Endothelial cell of umbilical vein (primary cell): ENCODE results near the gene C3orf33. TPM values are rescaled to one million over a fixed set of nuclear protein-coding genes. Genes with fewer than 3 reads are reported as not detected.

Experiments
- BruUV-seq: library from RNA; stranded (reverse); fragments of 400-500 nt; replicated peaks from 2 replicates; lab custom pipeline; 2021; lab: Mats Ljungman, UMichigan
- CTCF ChIA-PET: fragments of 300-600, 350-600 bp; sonication (Branson Sonifier 250); formaldehyde crosslinking; loops from one replicate; lab custom pipeline; 2021; ENCODE audit warnings: antibody characterized with exemption, inconsistent platforms; lab: Charles Lee
- POLR2A ChIA-PET: fragments of 300-600, 350-600 bp; sonication (Branson Sonifier 250); formaldehyde crosslinking; loops from one replicate; lab custom pipeline; 2021; ENCODE audit warnings: antibody characterized with exemption, inconsistent platforms; lab: Charles Lee
- DNase-seq: peaks from one replicate; pipeline ENCODE4 v3.0.0-alpha.2; 2011; ENCODE audit warnings: low read depth, low spot score
- FAIRE-seq: peaks from 2 replicates; lab custom pipeline; 2011; peaks lifted over from hg19 to GRCh38; lab: Jason Lieb, UNC
- H2AFZ ChIP-seq: 2 replicates; pipeline ENCODE4 v1.6.0; 2012; ENCODE audit warnings: low read depth, low read length, control low read depth, inconsistent platforms
- H3K27ac ChIP-seq: 2 replicates; pipeline ENCODE4 v1.5.1; 2011; ENCODE audit warnings: low read depth, mild to moderate bottlenecking, control low read depth, low read length, moderate library complexity; ENCODE audit not compliant: insufficient read depth
- H3K27me3 ChIP-seq, 2 experiments: 2 replicates each; pipeline versions ENCODE4 v1.6.0 to v1.6.1; 2011; ENCODE audit warnings: low read length in 2 of 2, mixed read lengths in 1 of 2; ENCODE audit not compliant: control insufficient read depth in 2 of 2, insufficient read depth in 2 of 2
- H3K36me3 ChIP-seq, 2 experiments: 2 replicates in 1 of 2; 3 replicates in 1 of 2; pipeline ENCODE4 v1.5.1; 2011; ENCODE audit warnings: low read length in 2 of 2, mild to moderate bottlenecking in 1 of 2, moderate library complexity in 1 of 2; ENCODE audit not compliant: control insufficient read depth in 2 of 2, insufficient read depth in 2 of 2; ENCODE audit errors: extremely low read depth in 1 of 2
- H3K4me1 ChIP-seq: 3 replicates; pipeline ENCODE4 v1.5.1; 2011; ENCODE audit warnings: mild to moderate bottlenecking, low read length; ENCODE audit not compliant: control insufficient read depth, insufficient read depth; ENCODE audit errors: extremely low read depth
- H3K4me2 ChIP-seq: 2 replicates; pipeline ENCODE4 v1.6.1; 2011; ENCODE audit warnings: low read length, control low read depth, mixed read lengths; ENCODE audit not compliant: insufficient read depth
- H3K4me3 ChIP-seq, 3 experiments: fragments of 200-600 bp in 1 of 3; sonication (generic), shearing (Covaris generic) in 1 of 3; replicated peaks in 1 of 3; 2 replicates each; pipeline ENCODE4 v1.5.1; 2011 to 2016; ENCODE audit warnings: control low read depth in 3 of 3, low read length in 3 of 3, mild to moderate bottlenecking in 2 of 3, inconsistent platforms in 1 of 3, low read depth in 1 of 3, moderate library complexity in 1 of 3; ENCODE audit not compliant: insufficient read depth in 1 of 3
- H3K79me2 ChIP-seq: 2 replicates; pipeline ENCODE4 v1.6.0; 2012; ENCODE audit warnings: low read length, inconsistent platforms; ENCODE audit not compliant: control insufficient read depth, insufficient read depth
- H3K9ac ChIP-seq: replicated peaks from 2 replicates; pipeline ENCODE3; 2011; ENCODE audit warnings: low read length, control low read depth; ENCODE audit not compliant: insufficient read depth; ENCODE audit errors: extremely low read depth
- H3K9me1 ChIP-seq: replicated peaks from 3 replicates; pipeline ENCODE4 v1.6.0; 2011; ENCODE audit warnings: mild to moderate bottlenecking, low read length; ENCODE audit not compliant: control insufficient read depth, insufficient read depth; ENCODE audit errors: extremely low read depth
- H3K9me3 ChIP-seq: replicated peaks from 2 replicates; pipeline ENCODE4 v1.5.1; 2012; ENCODE audit warnings: low read length, inconsistent platforms; ENCODE audit not compliant: control insufficient read depth, insufficient read depth
- H4K20me1 ChIP-seq: replicated peaks from 2 replicates; pipeline ENCODE3; 2011; ENCODE audit warnings: mild to moderate bottlenecking, low read length; ENCODE audit not compliant: control insufficient read depth, insufficient read depth; ENCODE audit errors: extremely low read depth
- EZH2 ChIP-seq: IDR thresholded peaks from 2 replicates; pipeline ENCODE4 v1.6.1; 2012; ENCODE audit warnings: borderline replicate concordance, low read depth, mild to moderate bottlenecking, moderate library complexity, low read length, inconsistent platforms; ENCODE audit not compliant: severe bottlenecking
- FOS ChIP-seq: IDR thresholded peaks from 2 replicates; pipeline ENCODE4 v1.6.1; 2011; ENCODE audit warnings: mild to moderate bottlenecking, low read length, moderate library complexity, borderline replicate concordance; ENCODE audit not compliant: insufficient read depth
- GATA2 ChIP-seq: IDR thresholded peaks from 2 replicates; pipeline ENCODE4 v1.7.0; 2011; ENCODE audit warnings: low read depth, mild to moderate bottlenecking, moderate library complexity, mixed read lengths, low read length; ENCODE audit not compliant: insufficient read length, insufficient read depth
- JUN ChIP-seq: IDR thresholded peaks from 2 replicates; pipeline ENCODE4 v1.6.1; 2011; ENCODE audit warnings: borderline replicate concordance, low read depth; ENCODE audit not compliant: insufficient read length, insufficient read depth
- MYC ChIP-seq: IDR thresholded peaks from one replicate; pipeline ENCODE4 v1.6.1; 2011; ENCODE audit warnings: mild to moderate bottlenecking, low read depth, low read length
- POLR2A ChIP-seq: IDR thresholded peaks from 2 replicates; pipeline ENCODE4 v1.6.1; 2012; ENCODE audit warnings: low read depth, mild to moderate bottlenecking, control low read depth, low read length
- POLR2AphosphoS5 ChIP-seq: IDR thresholded peaks from 2 replicates; pipeline ENCODE4 v1.6.1; 2012; ENCODE audit warnings: low read depth, mild to moderate bottlenecking, control low read depth, low read length, moderate library complexity; ENCODE audit not compliant: insufficient read depth
- dilution Hi-C: fragments of 300-500 bp; cut with MboI; formaldehyde crosslinking; loops from one replicate; pipeline ENCODE4 v1.15.0; 2019; ENCODE audit warnings: low sequenced_read_pairs; ENCODE audit not compliant: extremely low pct_ligation_motif_present
- intact Hi-C: fragments of 100-400 bp; cut with micrococcal nuclease; formaldehyde crosslinking; loops from one replicate; pipeline ENCODE4 v1.10.0; 2022
- polyA plus RNA-seq, 4 experiments: library from polyadenylated mRNA; depleted of rRNA in 3 of 4; stranded (reverse) in 3 of 4; unstranded in 1 of 4; fragments of >200 nt; gene quantifications; 2 replicates each; pipeline versions ENCODE4 v1.2.1 to v1.2.3, GENCODE V29; 2011 to 2012; ENCODE audit warnings: missing spikeins in 1 of 4
- total RNA-seq: library from RNA; stranded (reverse); gene quantifications from 2 replicates; pipeline ENCODE4 v1.2.3, GENCODE V29; 2021
- TF ChIP-seq, protein P1 (sequence below), 2 donors: IDR thresholded peaks; 1 replicate in 1 of 2; 2 replicates in 1 of 2; pipeline ENCODE4 v1.5.1; 2011; ENCODE audit warnings: low read length in 2 of 2, mild to moderate bottlenecking in 2 of 2, moderate library complexity in 2 of 2, control low read depth in 1 of 2, inconsistent platforms in 1 of 2, low read depth in 1 of 2; ENCODE audit not compliant: insufficient read depth in 1 of 2; ENCODE audit errors: extremely low read depth in 1 of 2
- TF ChIP-seq, protein P2 (sequence below): IDR thresholded peaks from 2 replicates; pipeline ENCODE4 v1.6.1; 2011; ENCODE audit not compliant: insufficient read depth, insufficient read length

The C3orf33 gene
- total and polyA plus RNA-seq, 2 donors (not counting 3 experiments of a cell fraction or from before 2014, with no cell fraction given), result 1.7 to 2.3 TPM

GRCh38 chr3:155747946-155748290, 58.2 kb downstream of the C3orf33 start:
- TF ChIP-seq EZH2, result no peak
- H3K4me3 ChIP-seq, result no peak overlapping the region
- no TSS peak for BruUV-seq
- dilution Hi-C loops, result no loop called here
- H3K27me3 ChIP-seq, result peaks cover 15 to 27% of the 10 kb centered on the region in 2 experiments
- H3K4me2 ChIP-seq, result no peak overlapping the region
- FAIRE-seq, result no peak
- no peaks in the 10 kb centered on the region for H3K79me2 ChIP-seq
- CTCF ChIA-PET, result interaction anchor here (1.1 kb wide), 1 partner anchor 58 kb away, joined by 3 read pairs; the partner anchor contains the start of gene C3orf33
- H3K27ac ChIP-seq, result no peak overlapping the region
- H3K36me3 ChIP-seq, result no peaks in the 10 kb centered on the region
- POLR2A ChIA-PET, result no interaction called here
- intact Hi-C loops, result loop anchor here (2.0 to 5.0 kb wide), 2 partner anchors 59 to 104 kb away; partner anchors contain the start of genes C3orf33 and SLC33A1
- no peak overlapping the region for H3K9ac ChIP-seq
- H3K9me1 ChIP-seq, result no peaks in the 10 kb centered on the region
- no peak overlapping the region for H2AFZ ChIP-seq
- H3K4me1 ChIP-seq, result peaks cover 7% of the 10 kb centered on the region
- H4K20me1 ChIP-seq, result no peaks in the 10 kb centered on the region
- H3K9me3 ChIP-seq, result no peaks in the 10 kb centered on the region
- no peak for DNase-seq

- FAIRE-seq (no peak), DNase-seq (no peak)
- dilution Hi-C loops (no loop called here), intact Hi-C loops (loop anchor here (5.0 kb wide), 1 partner anchor 105 kb away; the partner anchor contains the start of gene SLC33A1)
- peaks cover 18 to 32% of the 10 kb centered on the region in 2 experiments for H3K27me3 ChIP-seq
- H3K9me1 ChIP-seq, result no peaks in the 10 kb centered on the region
- H3K36me3 ChIP-seq, result no peaks in the 10 kb centered on the region
- peaks cover 7% of the 10 kb centered on the region for H3K4me1 ChIP-seq
- no peaks in the 10 kb centered on the region for H4K20me1 ChIP-seq
- no peak overlapping the region for H3K27ac ChIP-seq
- H3K79me2 ChIP-seq, result no peaks in the 10 kb centered on the region
- no peaks in the 10 kb centered on the region for H3K9me3 ChIP-seq
- no peak overlapping the region for H3K9ac ChIP-seq
- POLR2A ChIA-PET, result no interaction called here
- no peak overlapping the region for H2AFZ ChIP-seq
- CTCF ChIA-PET, result interaction anchor here (0.8 to 1.1 kb wide), 2 partner anchors 45 to 59 kb away, joined by 3 read pairs; partner anchors contain the start of gene C3orf33
- H3K4me2 ChIP-seq, result no peak overlapping the region
- no TSS peak for BruUV-seq
- TF ChIP-seq POLR2A, result no peak
- TF ChIP-seq JUN, result no peak
- TF ChIP-seq, protein P1, sequence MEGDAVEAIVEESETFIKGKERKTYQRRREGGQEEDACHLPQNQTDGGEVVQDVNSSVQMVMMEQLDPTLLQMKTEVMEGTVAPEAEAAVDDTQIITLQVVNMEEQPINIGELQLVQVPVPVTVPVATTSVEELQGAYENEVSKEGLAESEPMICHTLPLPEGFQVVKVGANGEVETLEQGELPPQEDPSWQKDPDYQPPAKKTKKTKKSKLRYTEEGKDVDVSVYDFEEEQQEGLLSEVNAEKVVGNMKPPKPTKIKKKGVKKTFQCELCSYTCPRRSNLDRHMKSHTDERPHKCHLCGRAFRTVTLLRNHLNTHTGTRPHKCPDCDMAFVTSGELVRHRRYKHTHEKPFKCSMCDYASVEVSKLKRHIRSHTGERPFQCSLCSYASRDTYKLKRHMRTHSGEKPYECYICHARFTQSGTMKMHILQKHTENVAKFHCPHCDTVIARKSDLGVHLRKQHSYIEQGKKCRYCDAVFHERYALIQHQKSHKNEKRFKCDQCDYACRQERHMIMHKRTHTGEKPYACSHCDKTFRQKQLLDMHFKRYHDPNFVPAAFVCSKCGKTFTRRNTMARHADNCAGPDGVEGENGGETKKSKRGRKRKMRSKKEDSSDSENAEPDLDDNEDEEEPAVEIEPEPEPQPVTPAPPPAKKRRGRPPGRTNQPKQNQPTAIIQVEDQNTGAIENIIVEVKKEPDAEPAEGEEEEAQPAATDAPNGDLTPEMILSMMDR (IDR thresholded peaks at IDR 0.05; ENCODE audit: extremely low read depth in 1 of 2, insufficient read depth in 1 of 2, low read depth in 1 of 2, low read length in 2 of 2), result no peak
- TF ChIP-seq EZH2, result no peak
- no peak for TF ChIP-seq GATA2
- TF ChIP-seq MYC, result no peak
- TF ChIP-seq POLR2AphosphoS5, result no peak
- no peak for TF ChIP-seq FOS
- TF ChIP-seq, protein P2, sequence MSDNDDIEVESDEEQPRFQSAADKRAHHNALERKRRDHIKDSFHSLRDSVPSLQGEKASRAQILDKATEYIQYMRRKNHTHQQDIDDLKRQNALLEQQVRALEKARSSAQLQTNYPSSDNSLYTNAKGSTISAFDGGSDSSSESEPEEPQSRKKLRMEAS, result no peak
- H3K4me3 ChIP-seq, result no peak overlapping the region
These were observed 58.7 kb downstream of the C3orf33 start for GRCh38 chr3:155747286-155747945.
